Activated naive CD8-positive, alpha-beta T cell treated with anti-CD3 and anti-CD28 coated beads for 36 hours (primary cell): ENCODE data around the gene PRKD2. TPM values are rescaled to one million over a fixed set of nuclear protein-coding genes. Genes with fewer than 3 reads are reported as not detected.
"Not testable (repeated sequence)": the region's sequence is repeated elsewhere in the genome, so short reads cannot be mapped to it uniquely, and the experiment has no call there.

Source experiments
- DNase-seq: peaks from one replicate; pipeline ENCODE4 v3.0.0; 2021
- H3K27ac Mint-ChIP-seq: one replicate; pipeline ENCODE4 v1.8.0; 2022; ENCODE audit warnings: mild to moderate bottlenecking, moderate library complexity, mixed read lengths
- H3K27me3 Mint-ChIP-seq: one replicate; pipeline ENCODE4 v1.8.0; 2022; ENCODE audit warnings: mild to moderate bottlenecking, mixed read lengths
- H3K36me3 Mint-ChIP-seq: one replicate; pipeline ENCODE4 v1.8.0; 2021; ENCODE audit warnings: mild to moderate bottlenecking, mixed read lengths
- H3K4me1 Mint-ChIP-seq: one replicate; pipeline ENCODE4 v1.8.0; 2021; ENCODE audit warnings: mixed read lengths
- H3K4me3 Mint-ChIP-seq: one replicate; pipeline ENCODE4 v1.8.0; 2022; ENCODE audit warnings: mild to moderate bottlenecking, moderate library complexity, mixed read lengths
- H3K9me3 Mint-ChIP-seq: one replicate; pipeline ENCODE4 v1.8.0; 2022; ENCODE audit warnings: mixed read lengths
- total RNA-seq, 2 experiments: library from RNA; stranded (reverse); gene quantifications; one replicate each; pipeline ENCODE4 v1.2.3, GENCODE V29; 2021

PRKD2 gene
- total RNA-seq, 2 experiments from 2014 or later = 68.6 to 76.2 TPM

- DNase-seq = peak; percentile 71
- peaks cover 24% of the 10 kb centered on the region for H3K36me3 Mint-ChIP-seq
- H3K27ac Mint-ChIP-seq = peak overlapping the region; percentile 94
- H3K4me3 Mint-ChIP-seq = peak overlapping the region; percentile 95
- peaks cover 28% of the 10 kb centered on the region for H3K4me1 Mint-ChIP-seq
- H3K27me3 Mint-ChIP-seq = no peaks in the 10 kb centered on the region
- no peaks in the 10 kb centered on the region for H3K9me3 Mint-ChIP-seq
These were observed 3.0 kb downstream of the PRKD2 start for GRCh38 chr19:46713781-46714443.

GRCh38 chr19:46712768-46713338 is 4.1 kb downstream of the PRKD2 start:
- not testable (repeated sequence) for H3K27me3 Mint-ChIP-seq, H3K9me3 Mint-ChIP-seq, DNase-seq
- Mint-ChIP-seq H3K27ac (peak overlapping the region; percentile 71), H3K36me3 (peaks cover 22% of the 10 kb centered on the region), H3K4me3 (peak overlapping the region; percentile 95), H3K4me1 (peaks cover 18% of the 10 kb centered on the region)

DNA sequence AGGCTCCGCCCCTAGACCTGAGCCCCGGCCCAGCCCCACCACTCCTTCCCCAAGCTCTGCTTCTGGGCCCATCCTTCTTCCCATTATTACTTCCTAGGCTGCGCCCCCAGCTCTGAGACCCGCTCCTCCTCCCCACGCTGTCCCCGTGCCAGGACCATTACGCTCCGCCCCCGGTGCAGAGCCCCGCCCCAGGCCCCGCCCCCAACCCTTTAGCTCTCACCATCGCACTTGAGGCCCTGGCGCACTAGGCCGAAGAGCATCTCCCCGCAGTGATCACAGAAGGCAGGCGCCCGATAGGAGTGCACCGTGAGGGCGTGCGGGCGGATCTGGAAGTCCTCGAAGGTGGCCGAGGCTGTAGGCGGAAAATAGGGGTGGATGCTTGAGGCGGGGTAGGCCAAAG is 6.2 kb downstream of the PRKD2 start:
- peaks cover 17% of the 10 kb centered on the region for H3K4me1 Mint-ChIP-seq
- H3K27me3 Mint-ChIP-seq = no peaks in the 10 kb centered on the region
- H3K36me3 Mint-ChIP-seq = peaks cover 25% of the 10 kb centered on the region
- DNase-seq = no peak
- no peak overlapping the region for H3K27ac Mint-ChIP-seq
- H3K4me3 Mint-ChIP-seq = no peak overlapping the region
- H3K9me3 Mint-ChIP-seq = no peaks in the 10 kb centered on the region

- Mint-ChIP-seq H3K27ac (peak overlapping the region; percentile 72), H3K4me3 (no peak overlapping the region), H3K36me3 (peaks cover 24% of the 10 kb centered on the region), H3K4me1 (peaks cover 11% of the 10 kb centered on the region), H3K9me3 (no peaks in the 10 kb centered on the region), H3K27me3 (no peaks in the 10 kb centered on the region)
- DNase-seq = peak; percentile 79
These were observed 12.4 kb downstream of the PRKD2 start for GRCh38 chr19:46704379-46705076.

- no peak overlapping the region for H3K4me3 Mint-ChIP-seq
- H3K4me1 Mint-ChIP-seq = peaks cover 9% of the 10 kb centered on the region
- H3K9me3 Mint-ChIP-seq = no peaks in the 10 kb centered on the region
- no peak overlapping the region for H3K27ac Mint-ChIP-seq
- H3K36me3 Mint-ChIP-seq = peaks cover 18% of the 10 kb centered on the region
- no peaks in the 10 kb centered on the region for H3K27me3 Mint-ChIP-seq
- no peak for DNase-seq
These were observed 16.2 kb downstream of the PRKD2 start for GRCh38 chr19:46700704-46701103.

DNA sequence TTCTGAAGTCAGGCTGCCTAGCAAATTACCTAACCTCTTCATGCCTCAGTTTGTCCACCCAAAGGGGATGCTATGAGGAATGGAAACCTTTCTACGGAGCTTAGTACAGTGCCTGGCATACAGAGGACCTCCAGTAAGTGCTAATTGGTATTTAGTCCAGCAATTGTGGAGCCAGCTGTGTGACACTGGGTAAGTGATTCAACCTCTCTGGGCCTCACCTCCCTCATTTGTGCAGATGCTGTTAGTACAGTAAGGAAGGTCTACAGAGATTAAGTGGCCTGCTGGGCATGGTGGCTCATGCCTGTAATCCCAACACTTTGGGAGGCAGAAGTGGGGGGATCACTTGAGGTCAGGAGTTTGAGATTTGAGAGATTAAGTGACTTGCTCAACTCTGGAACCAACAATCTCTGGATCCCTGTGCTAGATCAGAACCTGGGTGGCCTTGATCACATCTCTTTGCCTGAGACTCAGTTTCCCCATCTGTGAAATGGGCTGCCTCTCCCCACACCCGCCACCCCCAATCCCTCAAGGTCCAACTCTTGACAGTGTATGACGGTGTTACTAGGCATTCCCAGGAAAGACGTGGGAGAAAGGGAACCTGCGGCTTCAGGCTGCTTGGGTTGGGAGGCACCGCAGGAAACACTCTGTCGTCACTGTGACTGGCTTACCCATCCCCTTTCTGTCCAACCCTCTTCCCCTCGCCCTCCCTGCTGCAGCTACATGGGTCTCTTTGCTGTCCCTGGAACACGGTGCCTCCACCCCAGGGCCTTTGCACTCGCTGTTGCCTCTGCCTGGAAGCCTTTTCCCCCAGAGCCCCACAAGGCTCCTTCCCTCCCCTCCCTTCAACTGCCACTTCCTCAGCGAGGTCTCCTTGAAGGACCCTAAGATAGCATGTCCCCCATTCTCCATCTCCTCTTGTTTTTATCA is 18.3 kb downstream of the PRKD2 start:
- Mint-ChIP-seq H3K27me3 (no peaks in the 10 kb centered on the region), H3K4me1 (no peaks in the 10 kb centered on the region), H3K9me3 (no peaks in the 10 kb centered on the region), H3K27ac (no peak overlapping the region), H3K4me3 (no peak overlapping the region), H3K36me3 (peaks cover 16% of the 10 kb centered on the region)
- DNase-seq = no peak

DNA sequence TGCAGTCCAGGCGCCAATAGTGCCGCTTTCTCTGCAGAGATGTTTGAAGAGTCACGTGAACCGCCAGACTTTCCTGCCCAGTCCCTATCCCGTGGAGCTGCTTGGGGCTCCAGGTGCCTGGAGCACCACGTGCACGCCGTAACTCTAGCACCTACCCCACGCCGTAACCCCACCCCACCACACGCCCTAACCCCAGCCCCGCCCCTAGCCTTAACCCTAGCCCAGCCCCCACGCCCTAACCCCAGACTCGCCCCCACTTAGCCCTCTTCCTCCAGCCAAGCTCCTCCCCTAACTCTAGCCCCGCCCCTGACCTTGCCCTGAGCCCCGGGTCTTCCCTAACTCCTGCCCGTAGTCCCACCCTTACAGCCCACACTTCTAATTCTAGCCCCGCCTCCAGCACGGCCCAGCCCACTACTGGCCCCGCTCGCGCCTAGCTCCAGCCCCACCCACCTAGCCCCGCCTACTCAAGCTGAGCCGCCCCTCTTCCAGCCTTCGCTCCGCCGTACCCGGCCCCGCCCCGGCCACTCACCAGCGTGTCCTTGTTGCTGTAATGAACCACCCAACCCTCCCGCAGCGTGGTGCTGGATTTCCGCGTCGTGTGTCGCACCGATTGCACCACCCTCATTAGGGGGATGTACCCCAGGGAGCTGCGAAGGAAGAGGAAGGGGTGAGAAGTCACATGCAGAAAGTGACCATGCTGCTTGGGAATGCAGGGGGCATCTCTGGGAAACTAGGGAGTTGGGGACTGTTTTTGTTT is 19.5 kb downstream of the PRKD2 start:
- H3K36me3 Mint-ChIP-seq = peaks cover 22% of the 10 kb centered on the region
- no peaks in the 10 kb centered on the region for H3K9me3 Mint-ChIP-seq
- H3K4me3 Mint-ChIP-seq = no peak overlapping the region
- no peaks in the 10 kb centered on the region for H3K4me1 Mint-ChIP-seq
- H3K27me3 Mint-ChIP-seq = no peaks in the 10 kb centered on the region
- peak; percentile 37 for DNase-seq
- no peak overlapping the region for H3K27ac Mint-ChIP-seq

DNA sequence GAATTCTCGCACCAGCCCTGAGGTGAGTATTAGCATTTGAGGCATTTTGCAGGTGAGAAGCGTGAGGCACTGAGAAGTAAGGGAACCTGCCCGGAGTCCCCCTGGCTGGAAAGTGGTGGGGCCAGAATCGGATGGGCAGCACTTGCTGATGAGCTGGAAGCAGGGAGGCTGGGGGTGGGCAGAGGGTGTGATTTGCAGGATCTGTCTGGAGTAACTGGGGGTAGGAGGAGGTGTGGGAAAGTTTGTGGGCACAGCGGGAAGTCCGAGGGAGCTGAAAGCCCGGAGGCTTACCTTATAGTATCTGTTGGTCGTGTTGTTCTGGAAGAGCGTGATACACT is 20.1 kb downstream of the PRKD2 start:
- Mint-ChIP-seq H3K4me3 (no peak overlapping the region), H3K36me3 (peaks cover 28% of the 10 kb centered on the region), H3K27me3 (no peaks in the 10 kb centered on the region), H3K4me1 (no peaks in the 10 kb centered on the region), H3K27ac (no peak overlapping the region), H3K9me3 (no peaks in the 10 kb centered on the region)
- DNase-seq = no peak

GRCh38 chr19:46696052-46696451 is 20.9 kb downstream of the PRKD2 start:
- no peak overlapping the region for H3K27ac Mint-ChIP-seq
- no peak for DNase-seq
- H3K4me1 Mint-ChIP-seq = no peaks in the 10 kb centered on the region
- H3K9me3 Mint-ChIP-seq = no peaks in the 10 kb centered on the region
- H3K27me3 Mint-ChIP-seq = no peaks in the 10 kb centered on the region
- no peak overlapping the region for H3K4me3 Mint-ChIP-seq
- peaks cover 35% of the 10 kb centered on the region for H3K36me3 Mint-ChIP-seq

GRCh38 chr19:46693760-46694159 is 23.2 kb downstream of the PRKD2 start:
- DNase-seq = no peak
- H3K27me3 Mint-ChIP-seq = no peaks in the 10 kb centered on the region
- H3K4me1 Mint-ChIP-seq = no peaks in the 10 kb centered on the region
- peak overlapping the region; percentile 29 for H3K27ac Mint-ChIP-seq
- H3K4me3 Mint-ChIP-seq = no peak overlapping the region
- H3K36me3 Mint-ChIP-seq = peaks cover 41% of the 10 kb centered on the region
- H3K9me3 Mint-ChIP-seq = no peaks in the 10 kb centered on the region

DNA sequence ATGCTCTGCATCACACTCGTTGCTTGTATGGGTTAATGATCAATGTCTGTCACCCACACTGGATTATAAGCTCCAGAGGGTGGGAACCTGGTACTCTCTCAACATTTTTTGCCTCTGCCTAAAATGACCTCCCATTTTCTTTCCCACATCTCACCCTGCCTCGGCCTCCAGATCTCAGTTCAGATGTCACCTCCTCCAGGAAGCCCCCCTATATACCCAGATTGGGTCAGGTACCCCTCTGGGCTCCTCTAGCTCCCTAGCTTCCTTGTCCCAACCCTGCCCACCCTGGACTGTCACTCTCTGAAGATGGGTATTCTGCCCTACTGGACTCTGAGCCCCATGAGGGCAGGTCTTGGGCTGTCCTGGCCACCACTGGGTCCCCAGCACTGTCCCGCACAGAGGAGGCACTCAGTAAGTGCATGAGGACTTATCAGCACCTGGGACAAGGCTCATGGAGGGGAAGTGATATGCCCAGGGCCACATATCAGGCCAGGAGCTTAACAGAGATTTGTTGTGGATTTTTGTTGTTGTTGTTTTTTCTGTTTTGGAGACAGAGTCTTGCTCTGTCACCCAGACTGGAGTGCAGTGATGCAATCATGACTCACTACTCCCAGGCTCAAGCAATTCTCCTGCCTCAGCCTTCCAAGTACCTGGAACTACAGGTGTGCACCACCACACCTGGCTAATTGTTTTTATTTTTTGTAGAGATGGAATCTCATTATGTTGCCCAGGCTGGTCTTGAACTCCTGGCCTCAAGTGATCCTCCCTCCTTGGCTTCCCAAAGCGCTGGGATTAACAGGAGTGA is 23.8 kb downstream of the PRKD2 start:
- Mint-ChIP-seq H3K4me3 (no peak overlapping the region), H3K9me3 (no peaks in the 10 kb centered on the region), H3K36me3 (peaks cover 40% of the 10 kb centered on the region), H3K27me3 (no peaks in the 10 kb centered on the region), H3K4me1 (no peaks in the 10 kb centered on the region), H3K27ac (peak overlapping the region; percentile 29)
- no peak for DNase-seq

DNA sequence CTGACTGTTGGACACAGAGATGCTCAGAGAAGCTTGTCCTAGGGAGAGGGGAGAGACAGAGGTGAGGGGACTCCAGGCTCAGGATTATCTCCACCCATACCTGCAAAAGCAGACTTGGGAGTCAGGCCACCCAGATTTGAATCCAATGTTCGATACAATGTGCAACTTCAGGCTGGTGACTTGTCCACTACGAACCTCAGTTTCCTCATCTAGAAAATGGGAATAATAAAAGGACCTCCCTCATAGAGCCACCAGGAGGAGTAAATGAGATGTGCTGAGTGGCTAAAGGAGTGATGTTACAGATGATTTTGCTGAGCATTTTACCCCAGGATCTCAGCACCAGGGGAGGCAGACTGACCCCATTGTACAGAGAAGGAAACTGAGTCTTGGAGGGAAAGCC is 25.0 kb downstream of the PRKD2 start:
- Mint-ChIP-seq H3K4me1 (no peaks in the 10 kb centered on the region), H3K27me3 (no peaks in the 10 kb centered on the region), H3K4me3 (no peak overlapping the region), H3K36me3 (peaks cover 39% of the 10 kb centered on the region), H3K9me3 (no peaks in the 10 kb centered on the region), H3K27ac (peak overlapping the region; percentile 21)
- no peak for DNase-seq

DNA sequence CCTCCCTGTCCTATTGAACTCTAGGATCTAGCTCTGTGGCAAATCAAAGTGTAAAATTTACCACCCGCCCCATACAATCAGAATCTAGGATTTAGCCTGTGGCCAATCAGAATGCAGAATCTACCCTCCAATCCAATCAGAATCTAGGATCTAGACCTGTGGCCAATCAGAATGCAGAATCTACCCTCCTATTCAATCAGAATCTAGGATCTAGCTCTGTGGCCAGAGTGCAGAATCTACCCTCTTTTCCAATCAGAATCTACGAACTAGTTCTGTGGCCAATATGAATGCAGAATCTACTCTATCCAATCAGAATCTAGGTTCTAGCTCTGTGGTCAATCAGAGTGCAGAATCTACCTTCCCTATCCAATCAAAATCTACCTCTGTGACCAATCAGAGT is 25.8 kb downstream of the PRKD2 start:
- no peak for DNase-seq
- no peaks in the 10 kb centered on the region for H3K27me3 Mint-ChIP-seq
- no peaks in the 10 kb centered on the region for H3K9me3 Mint-ChIP-seq
- no peak overlapping the region for H3K4me3 Mint-ChIP-seq
- H3K27ac Mint-ChIP-seq = no peak overlapping the region
- H3K36me3 Mint-ChIP-seq = peaks cover 39% of the 10 kb centered on the region
- H3K4me1 Mint-ChIP-seq = no peaks in the 10 kb centered on the region

GRCh38 chr19:46689358-46689757 is 27.6 kb downstream of the PRKD2 start:
- Mint-ChIP-seq H3K4me1 (no peaks in the 10 kb centered on the region), H3K9me3 (no peaks in the 10 kb centered on the region), H3K36me3 (peaks cover 42% of the 10 kb centered on the region), H3K4me3 (no peak overlapping the region), H3K27ac (no peak overlapping the region), H3K27me3 (no peaks in the 10 kb centered on the region)
- no peak for DNase-seq
